Measurements from ENCODE around the gene DNAJB14.

DNAJB14 gene

GRCh38 chr4:99861120-99861905 lies 85.1 kb downstream of the DNAJB14 start:
- DNase-seq, result no peak

DNA sequence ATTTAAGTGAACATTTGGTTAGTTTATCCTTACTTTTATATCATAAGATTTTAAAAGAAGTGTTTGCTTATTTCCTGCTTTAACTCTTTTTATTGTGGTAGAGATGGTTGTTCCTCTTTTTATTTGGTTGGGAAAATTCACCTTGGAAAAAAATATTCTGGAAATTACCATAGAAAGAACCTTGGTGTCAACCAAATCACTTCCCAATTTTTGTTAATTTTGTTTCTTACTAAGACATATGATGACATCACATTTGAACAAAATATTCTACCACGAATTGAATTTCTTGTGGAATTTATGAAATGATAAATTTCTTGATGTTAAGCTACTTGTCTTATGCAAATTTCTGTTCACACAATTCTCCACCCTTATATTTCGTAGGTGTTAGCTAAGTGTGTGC lies 85.9 kb downstream of the DNAJB14 start:
- DNase-seq, result no peak

DNA sequence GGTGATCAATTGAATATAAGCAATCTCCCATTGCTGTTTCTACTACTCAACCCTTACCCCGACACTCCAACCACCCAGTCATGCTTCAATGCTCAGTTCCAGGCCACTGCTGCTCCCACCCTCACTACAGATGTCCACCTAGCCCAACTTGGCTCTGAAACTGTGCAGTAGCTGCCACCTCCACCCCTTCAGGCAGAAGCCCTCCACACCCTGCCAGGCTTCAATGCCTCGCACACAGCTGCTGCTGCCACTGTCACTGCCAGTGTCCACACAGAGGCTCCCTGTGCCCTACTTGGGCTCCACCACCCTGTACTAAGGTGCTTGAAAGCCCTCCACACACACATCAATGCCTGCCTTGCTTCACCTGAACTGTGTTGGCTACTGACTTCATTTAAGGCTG lies 86.8 kb downstream of the DNAJB14 start:
- DNase-seq, result no peak

DNA sequence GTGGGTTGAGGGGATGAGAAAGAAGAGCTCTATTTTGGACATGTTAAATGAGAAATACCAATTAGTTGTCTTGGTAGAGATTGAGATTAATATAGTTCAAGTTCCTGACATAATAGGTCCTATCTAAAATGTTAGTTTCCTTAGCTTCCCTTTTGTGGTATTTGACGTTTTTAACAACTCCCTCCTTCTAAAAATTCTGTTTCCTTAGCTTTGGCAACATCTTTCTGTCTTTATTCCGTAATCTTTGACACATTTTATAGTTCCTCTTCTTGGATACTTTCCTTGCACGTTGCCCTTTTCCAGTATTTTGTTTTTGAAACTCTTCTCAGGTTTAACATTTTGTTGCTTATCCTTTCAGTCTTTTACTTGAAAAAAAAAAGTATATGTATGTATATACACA lies 89.1 kb downstream of the DNAJB14 start:
- DNase-seq, result no peak

DNA sequence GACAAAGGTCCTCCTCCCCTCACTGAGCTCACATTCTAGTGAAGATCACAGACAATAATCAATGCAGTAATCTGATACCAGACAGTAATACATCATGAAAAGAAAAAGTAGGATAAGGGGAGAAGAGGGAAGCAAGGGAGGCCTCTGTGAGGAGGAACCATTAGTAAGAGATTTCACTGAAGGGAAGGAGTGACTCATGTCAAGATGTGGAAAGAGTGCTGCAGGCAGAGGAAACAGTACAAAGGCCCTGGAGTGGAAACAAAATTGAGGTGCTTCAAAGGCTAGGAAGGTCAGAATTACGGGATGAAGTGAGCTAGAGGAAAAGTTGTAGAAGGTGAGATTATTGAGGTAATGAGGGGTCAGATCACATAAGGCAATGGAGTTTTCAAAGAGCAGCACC lies 90.3 kb downstream of the DNAJB14 start:
- no peak for DNase-seq

GRCh38 chr4:99855678-99856077 lies 90.7 kb downstream of the DNAJB14 start:
- no peak for DNase-seq

DNA sequence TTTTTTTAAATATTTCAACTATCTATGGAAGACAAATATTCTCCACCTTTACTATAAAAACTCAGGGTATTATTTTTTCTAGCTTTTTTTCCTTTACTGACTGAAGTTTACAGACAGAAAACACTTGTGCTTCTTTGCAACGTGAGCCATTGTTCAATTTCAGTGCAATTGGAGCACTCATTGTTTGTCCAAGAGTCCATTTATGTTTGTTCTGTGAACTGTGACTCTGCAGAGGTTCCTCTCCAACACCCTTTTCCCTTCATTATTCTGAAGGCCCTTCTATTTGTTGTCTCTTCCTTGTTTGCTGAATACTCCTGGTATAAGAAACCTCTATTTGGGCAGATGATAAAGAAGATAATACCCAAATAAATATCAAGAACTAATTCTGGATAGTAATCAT lies 92.4 kb downstream of the DNAJB14 start:
- DNase-seq, result no peak

DNA sequence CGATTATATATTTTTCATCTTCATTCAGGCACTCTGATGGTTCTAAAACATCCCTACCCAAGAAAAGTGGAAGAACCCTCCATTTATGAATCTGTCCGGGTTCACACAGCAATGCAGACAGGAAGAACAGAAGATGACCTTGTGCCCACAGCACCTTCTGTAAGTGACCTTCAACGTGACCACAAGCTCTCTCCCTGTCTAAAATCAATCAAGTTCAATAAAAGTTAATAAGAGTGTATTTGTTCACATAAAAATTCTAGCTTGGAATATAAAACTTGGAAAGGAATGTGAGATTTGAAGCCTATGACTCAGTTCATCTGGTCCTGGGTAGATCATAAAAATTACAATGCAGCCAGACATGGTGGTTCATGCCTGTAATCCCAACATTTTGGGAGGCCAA lies 93.2 kb downstream of the DNAJB14 start:
- DNase-seq, result no peak

DNA sequence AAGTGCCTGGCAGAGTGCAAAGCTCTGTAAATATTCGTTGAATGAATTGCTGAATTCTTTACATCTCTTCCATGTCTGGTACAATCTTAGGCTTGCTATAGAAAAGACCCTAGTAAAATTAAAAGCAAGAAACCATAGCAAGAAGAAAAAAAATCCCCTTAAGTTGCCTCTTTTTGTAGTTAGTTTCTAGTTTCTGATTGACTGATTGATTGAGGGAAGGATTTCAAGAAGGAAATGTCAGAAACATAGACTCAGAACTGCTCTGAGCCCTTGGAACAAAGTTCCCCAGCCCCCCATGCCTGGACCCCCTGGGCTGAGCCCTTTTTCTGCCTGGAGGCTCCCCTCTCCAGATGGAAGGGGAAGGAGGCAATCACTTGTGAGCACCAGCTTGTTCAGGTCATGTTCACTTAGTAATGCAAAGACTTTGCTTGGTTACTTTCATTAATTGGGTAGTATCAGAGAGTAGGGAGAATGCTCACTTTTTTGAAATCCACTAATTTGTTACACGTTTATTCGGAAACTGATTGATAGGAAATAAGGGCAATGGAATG lies 94.1 kb downstream of the DNAJB14 start:
- DNase-seq, result no peak

DNA sequence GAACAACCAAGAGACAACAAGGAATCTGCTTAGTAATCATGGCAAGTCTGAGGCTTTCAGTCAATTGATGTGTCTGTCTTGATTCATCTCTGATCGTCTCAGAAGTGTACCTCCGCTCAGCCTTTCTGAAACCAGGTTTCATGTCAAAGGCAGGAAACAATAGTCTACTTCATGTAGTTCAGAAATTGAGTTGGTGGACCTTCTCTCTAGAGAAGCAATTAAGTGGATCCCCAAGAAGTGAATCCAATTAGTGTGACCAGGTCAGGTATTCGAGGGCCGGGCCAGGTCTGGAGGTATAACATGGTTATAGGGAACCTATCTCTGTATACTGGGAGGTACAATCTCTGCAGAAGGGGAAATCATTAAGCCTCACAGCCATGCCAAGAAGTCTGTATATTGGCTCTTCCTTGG lies 97.8 kb downstream of the DNAJB14 start:
- DNase-seq, result no peak

DNA sequence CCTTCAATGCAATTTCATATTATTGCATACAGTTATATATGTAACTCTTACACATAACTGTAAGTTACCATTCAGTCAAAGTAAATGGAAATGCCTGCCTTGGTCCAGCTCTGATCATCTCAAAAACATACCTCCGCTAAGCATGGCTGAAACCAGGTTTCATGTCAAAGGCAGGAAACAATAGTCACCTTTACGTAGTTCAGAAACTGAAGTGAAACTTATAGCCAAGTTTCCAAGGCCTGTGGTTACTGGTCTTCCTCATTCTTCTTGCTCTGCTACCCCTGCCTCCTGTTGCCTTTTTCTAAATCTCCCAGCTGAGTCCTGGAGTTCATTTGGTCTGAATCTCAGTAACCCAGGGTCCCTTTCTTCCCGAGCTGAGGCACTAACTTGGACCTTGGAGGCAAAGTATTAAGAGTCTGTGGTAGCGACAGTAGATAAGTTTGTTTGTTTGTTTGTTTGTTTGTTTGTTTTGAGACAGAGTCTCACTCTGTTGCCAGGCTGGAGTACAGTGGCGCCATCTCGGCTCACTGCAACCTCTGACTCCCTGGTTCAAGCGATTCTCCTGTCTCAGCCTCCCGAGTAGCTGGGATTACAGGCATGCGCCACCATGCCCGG lies 98.9 kb downstream of the DNAJB14 start:
- DNase-seq, result no peak

- no peak for DNase-seq
Observed at GRCh38 chr4:99846891-99847290, 99.5 kb downstream of the DNAJB14 start.
